ENCODE data around the gene COPS7A.
A peak's percentile ranks its signal among the peaks of the same experiment; 100 is the strongest.

Gene COPS7A

GRCh38 chr12:6691473-6691872 is 32.4 kb upstream of the COPS7A start (continued):
- TF ChIP-seq ZNF23 (tag by site-specific recombination; IDR thresholded peaks at IDR 0.05; ENCODE audit: borderline replicate concordance) (no peak), HOXA7 (CRISPR knock-in tag; IDR thresholded peaks at IDR 0.05; ENCODE audit: borderline replicate concordance) (no peak), ZNF837 (tag by site-specific recombination; IDR thresholded peaks at IDR 0.05) (no peak), ZNF362 (tag by site-specific recombination; IDR thresholded peaks at IDR 0.05) (no peak)

- Histone ChIP-seq H3K27ac (ENCODE audit: extremely low read depth, low read depth, low read length) (no peak overlapping the region), H3K4me3 (ENCODE audit: low read depth, low read length) (no peak overlapping the region), H3K36me3 (ENCODE audit: control insufficient read depth in 2 of 2, insufficient read depth in 1 of 2, low read length in 2 of 2) (peaks cover 0 to 24% of the 10 kb centered on the region in 2 experiments; a peak in 1 of 3 replicates), H3K9me3 (ENCODE audit: control insufficient read depth, insufficient read depth, low read depth, low read length) (no peaks in the 10 kb centered on the region), H3K4me1 (ENCODE audit: control insufficient read depth, insufficient read depth, low read length) (peaks cover 7% of the 10 kb centered on the region)
- ChIA-PET CTCF (interaction anchor here (0.5 to 0.7 kb wide), 3 partner anchors 11 to 336 kb away, joined by 3 to 5 read pairs (median 4); no protein-coding TSS in a partner anchor), POLR2A (interaction anchor here (1.0 to 2.0 kb wide), 4 partner anchors 31 to 159 kb away, joined by 3 to 7 read pairs (median 4); partner anchors contain the start of genes COPS7A and GAPDH)
- TF ChIP-seq MYNN (tag by site-specific recombination; IDR thresholded peaks at IDR 0.05; ENCODE audit: borderline replicate concordance) (peak; percentile 83), ZNF560 (tag by site-specific recombination; IDR thresholded peaks at IDR 0.05; ENCODE audit: borderline replicate concordance) (no peak), ZNF274 (IDR thresholded peaks at IDR 0.05; ENCODE audit: low read length) (no peak), ZNF274 (tag by site-specific recombination; IDR thresholded peaks at IDR 0.05; ENCODE audit: borderline replicate concordance) (no peak), ZNF16 (tag by site-specific recombination; IDR thresholded peaks at IDR 0.05; ENCODE audit: low read depth) (no peak), ZNF514 (tag by site-specific recombination; IDR thresholded peaks at IDR 0.05) (no peak), ZSCAN23 (tag by site-specific recombination; IDR thresholded peaks at IDR 0.05) (no peak), ZNF280C (tag by site-specific recombination; IDR thresholded peaks at IDR 0.05) (no peak), ZNF341 (tag by site-specific recombination; IDR thresholded peaks at IDR 0.05; ENCODE audit: low read depth) (peak; percentile 54), ZNF169 (tag by site-specific recombination; IDR thresholded peaks at IDR 0.05) (no peak), ZNF112 (tag by site-specific recombination; IDR thresholded peaks at IDR 0.05) (no peak), ZNF132 (tag by site-specific recombination; IDR thresholded peaks at IDR 0.05; ENCODE audit: borderline replicate concordance) (no peak), ZNF292 (tag by site-specific recombination; IDR thresholded peaks at IDR 0.05; ENCODE audit: borderline replicate concordance, low read depth) (no peak), ZNF529 (tag by site-specific recombination; IDR thresholded peaks at IDR 0.05; ENCODE audit: insufficient replicate concordance) (no peak), ZNF433 (tag by site-specific recombination; IDR thresholded peaks at IDR 0.05; ENCODE audit: low read depth) (no peak)
Measured at GRCh38 chr12:6692888-6693287, 31.0 kb upstream of the COPS7A start.

GRCh38 chr12:6693832-6694355 is 30.0 kb upstream of the COPS7A start:
- POLR2A ChIA-PET: no interaction called here
- peaks cover 4% of the 10 kb centered on the region; the same call in 1 of the 2 replicates for H3K4me1 ChIP-seq (ENCODE audit: control insufficient read depth, insufficient read depth, low read length)

More at GRCh38 chr12:6693832-6694355, 30.0 kb upstream of the COPS7A start:
- H3K27ac ChIP-seq (ENCODE audit: extremely low read depth, low read depth, low read length): no peak overlapping the region
- CTCF ChIA-PET: no interaction called here
- H3K4me3 ChIP-seq (ENCODE audit: low read depth, low read length): no peak overlapping the region
- no peaks in the 10 kb centered on the region for H3K9me3 ChIP-seq (ENCODE audit: control insufficient read depth, insufficient read depth, low read depth, low read length)
- peaks cover 0 to 24% of the 10 kb centered on the region in 2 experiments; a peak in 1 of 3 replicates for H3K36me3 ChIP-seq (ENCODE audit: control insufficient read depth in 2 of 2, insufficient read depth in 1 of 2, low read length in 2 of 2)
- TF ChIP-seq ZNF664 (tag by site-specific recombination; IDR thresholded peaks at IDR 0.05): no peak
- TF ChIP-seq ZEB2 (tag by site-specific recombination; IDR thresholded peaks at IDR 0.05): no peak
- no peak for TF ChIP-seq ZNF324 (tag by site-specific recombination; IDR thresholded peaks at IDR 0.05)
- TF ChIP-seq ZNF366 (tag by site-specific recombination; conservative IDR thresholded peaks at IDR 0.05): peak; percentile 81
- TF ChIP-seq ZBTB48 (tag by site-specific recombination; IDR thresholded peaks at IDR 0.05): 0 out of 2 replicates have a peak, but pooled peaks have one; percentile 50
- TF ChIP-seq ZNF629 (tag by site-specific recombination; IDR thresholded peaks at IDR 0.05): no peak
- peak; percentile 83 for TF ChIP-seq PRDM1 (tag by site-specific recombination; IDR thresholded peaks at IDR 0.05)
